OCI-LY3 (cell line): ENCODE measurements around the gene PDE3A.

Experiments
- EZH2phosphoT487 ChIP-seq: fragments of 200-600 bp; shearing (Covaris generic); IDR thresholded peaks from 2 replicates; pipeline ENCODE4 v1.6.1; 2018; ENCODE audit warnings: antibody characterized with exemption, mixed run types, low read depth
- TF ChIP-seq, protein P1 (sequence below): fragments of 200-600, 300-600 bp; sonication (generic); IDR thresholded peaks from 2 replicates; pipeline ENCODE4 v1.5.1; 2014; ENCODE audit warnings: antibody characterized with exemption, low read length, low read depth

DNA sequence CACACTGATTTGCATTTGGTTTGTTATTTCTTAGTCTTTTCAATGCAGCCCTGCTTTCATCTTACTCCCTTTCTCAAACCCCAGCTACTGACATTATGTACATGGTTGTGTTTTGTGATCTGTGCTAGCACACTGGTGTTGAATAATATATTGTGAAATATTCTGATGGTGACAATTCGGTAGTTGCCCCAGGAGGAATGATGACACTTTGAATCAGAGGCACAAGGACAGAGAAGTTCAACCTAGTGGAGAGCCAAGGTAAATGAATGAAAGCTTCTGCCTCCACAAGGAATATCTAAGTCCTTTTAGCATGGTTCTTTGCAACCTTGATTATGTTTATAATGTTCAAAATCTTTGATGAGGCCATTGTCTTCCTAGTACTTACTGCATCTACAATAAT is 159.9 kb downstream of the PDE3A start:
- TF ChIP-seq, protein P1, sequence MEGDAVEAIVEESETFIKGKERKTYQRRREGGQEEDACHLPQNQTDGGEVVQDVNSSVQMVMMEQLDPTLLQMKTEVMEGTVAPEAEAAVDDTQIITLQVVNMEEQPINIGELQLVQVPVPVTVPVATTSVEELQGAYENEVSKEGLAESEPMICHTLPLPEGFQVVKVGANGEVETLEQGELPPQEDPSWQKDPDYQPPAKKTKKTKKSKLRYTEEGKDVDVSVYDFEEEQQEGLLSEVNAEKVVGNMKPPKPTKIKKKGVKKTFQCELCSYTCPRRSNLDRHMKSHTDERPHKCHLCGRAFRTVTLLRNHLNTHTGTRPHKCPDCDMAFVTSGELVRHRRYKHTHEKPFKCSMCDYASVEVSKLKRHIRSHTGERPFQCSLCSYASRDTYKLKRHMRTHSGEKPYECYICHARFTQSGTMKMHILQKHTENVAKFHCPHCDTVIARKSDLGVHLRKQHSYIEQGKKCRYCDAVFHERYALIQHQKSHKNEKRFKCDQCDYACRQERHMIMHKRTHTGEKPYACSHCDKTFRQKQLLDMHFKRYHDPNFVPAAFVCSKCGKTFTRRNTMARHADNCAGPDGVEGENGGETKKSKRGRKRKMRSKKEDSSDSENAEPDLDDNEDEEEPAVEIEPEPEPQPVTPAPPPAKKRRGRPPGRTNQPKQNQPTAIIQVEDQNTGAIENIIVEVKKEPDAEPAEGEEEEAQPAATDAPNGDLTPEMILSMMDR: no peak
- no peak for TF ChIP-seq EZH2phosphoT487
